ENCODE data around the gene GALNT1.

GRCh38 chr18:35610089-35610488 lies 28.5 kb downstream of the GALNT1 start:
- TF ChIP-seq CTCF (IDR thresholded peaks at IDR 0.05) (no peak), EZH2 (IDR thresholded peaks at IDR 0.05) (no peak)
